Measurements from ENCODE around the gene SLC6A18. TPM values are rescaled to one million over a fixed set of nuclear protein-coding genes. Genes with fewer than 3 reads are reported as not detected.
"Not testable (repeated sequence)": the region's sequence is repeated elsewhere in the genome, so short reads cannot be mapped to it uniquely, and the experiment has no call there.

SLC6A18 gene
- total RNA-seq, 1 experiment from 2014 or later: not detected

DNA sequence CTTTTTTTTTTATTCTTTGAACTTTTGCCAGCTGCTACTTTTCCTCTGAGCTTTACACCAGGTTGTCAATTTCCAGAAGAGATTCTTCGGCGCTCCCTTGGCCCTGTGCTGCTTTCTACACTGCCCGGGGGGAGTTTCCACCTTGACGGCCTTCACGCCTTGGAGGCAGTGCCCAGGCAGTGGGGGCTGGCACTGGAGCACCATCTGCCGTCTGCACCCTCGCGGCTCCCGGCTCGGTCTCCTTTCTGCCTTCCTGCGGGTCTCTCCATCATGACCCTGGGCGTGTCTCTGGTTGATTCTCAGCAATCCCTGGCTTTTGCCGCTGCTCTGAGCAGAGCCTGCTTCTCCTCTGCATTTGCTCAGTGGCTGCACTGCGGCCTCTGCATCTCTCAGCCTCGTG is 2.9 kb downstream of the SLC6A18 start:
- in situ Hi-C loops (cut with HindIII; ENCODE audit: low pct_unique_long_range_greater_than_20kb, low sequenced_read_pairs) (no loop called here), intact Hi-C loops (cut with micrococcal nuclease; ENCODE audit: unreplicated experiment) (no loop called here)
- no peak overlapping the region for H3K4me3 ChIP-seq (ENCODE audit: low read depth in 2 of 2, low read length in 2 of 2)
- H3K4me1 ChIP-seq (ENCODE audit: control insufficient read depth, insufficient read depth, low read length): peaks cover 4% of the 10 kb centered on the region
- BruUV-seq (replicated peaks): no TSS peak
- CTCF ChIA-PET: no interaction called here
- no peak for ATAC-seq
- no peaks in the 10 kb centered on the region for H3K27me3 ChIP-seq (ENCODE audit: control insufficient read depth, insufficient read depth, low read length)
- H3K36me3 ChIP-seq (ENCODE audit: control insufficient read depth, insufficient read depth, low read length): no peaks in the 10 kb centered on the region
- POLR2A ChIA-PET: no interaction called here
- H3K27ac ChIP-seq (ENCODE audit: low read length): no peak overlapping the region
- TF ChIP-seq, protein P1, sequence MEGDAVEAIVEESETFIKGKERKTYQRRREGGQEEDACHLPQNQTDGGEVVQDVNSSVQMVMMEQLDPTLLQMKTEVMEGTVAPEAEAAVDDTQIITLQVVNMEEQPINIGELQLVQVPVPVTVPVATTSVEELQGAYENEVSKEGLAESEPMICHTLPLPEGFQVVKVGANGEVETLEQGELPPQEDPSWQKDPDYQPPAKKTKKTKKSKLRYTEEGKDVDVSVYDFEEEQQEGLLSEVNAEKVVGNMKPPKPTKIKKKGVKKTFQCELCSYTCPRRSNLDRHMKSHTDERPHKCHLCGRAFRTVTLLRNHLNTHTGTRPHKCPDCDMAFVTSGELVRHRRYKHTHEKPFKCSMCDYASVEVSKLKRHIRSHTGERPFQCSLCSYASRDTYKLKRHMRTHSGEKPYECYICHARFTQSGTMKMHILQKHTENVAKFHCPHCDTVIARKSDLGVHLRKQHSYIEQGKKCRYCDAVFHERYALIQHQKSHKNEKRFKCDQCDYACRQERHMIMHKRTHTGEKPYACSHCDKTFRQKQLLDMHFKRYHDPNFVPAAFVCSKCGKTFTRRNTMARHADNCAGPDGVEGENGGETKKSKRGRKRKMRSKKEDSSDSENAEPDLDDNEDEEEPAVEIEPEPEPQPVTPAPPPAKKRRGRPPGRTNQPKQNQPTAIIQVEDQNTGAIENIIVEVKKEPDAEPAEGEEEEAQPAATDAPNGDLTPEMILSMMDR (IDR thresholded peaks at IDR 0.05): no peak
- TF ChIP-seq SIN3A (IDR thresholded peaks at IDR 0.05; ENCODE audit: borderline replicate concordance, insufficient read depth, low read depth, low read length) (no peak), TCF7L2 (IDR thresholded peaks at IDR 0.05; ENCODE audit: low read depth, low read length) (no peak), POLR2AphosphoS5 (IDR thresholded peaks at IDR 0.05; ENCODE audit: low read depth, low read length) (no peak)
- TF ChIP-seq, protein P2, sequence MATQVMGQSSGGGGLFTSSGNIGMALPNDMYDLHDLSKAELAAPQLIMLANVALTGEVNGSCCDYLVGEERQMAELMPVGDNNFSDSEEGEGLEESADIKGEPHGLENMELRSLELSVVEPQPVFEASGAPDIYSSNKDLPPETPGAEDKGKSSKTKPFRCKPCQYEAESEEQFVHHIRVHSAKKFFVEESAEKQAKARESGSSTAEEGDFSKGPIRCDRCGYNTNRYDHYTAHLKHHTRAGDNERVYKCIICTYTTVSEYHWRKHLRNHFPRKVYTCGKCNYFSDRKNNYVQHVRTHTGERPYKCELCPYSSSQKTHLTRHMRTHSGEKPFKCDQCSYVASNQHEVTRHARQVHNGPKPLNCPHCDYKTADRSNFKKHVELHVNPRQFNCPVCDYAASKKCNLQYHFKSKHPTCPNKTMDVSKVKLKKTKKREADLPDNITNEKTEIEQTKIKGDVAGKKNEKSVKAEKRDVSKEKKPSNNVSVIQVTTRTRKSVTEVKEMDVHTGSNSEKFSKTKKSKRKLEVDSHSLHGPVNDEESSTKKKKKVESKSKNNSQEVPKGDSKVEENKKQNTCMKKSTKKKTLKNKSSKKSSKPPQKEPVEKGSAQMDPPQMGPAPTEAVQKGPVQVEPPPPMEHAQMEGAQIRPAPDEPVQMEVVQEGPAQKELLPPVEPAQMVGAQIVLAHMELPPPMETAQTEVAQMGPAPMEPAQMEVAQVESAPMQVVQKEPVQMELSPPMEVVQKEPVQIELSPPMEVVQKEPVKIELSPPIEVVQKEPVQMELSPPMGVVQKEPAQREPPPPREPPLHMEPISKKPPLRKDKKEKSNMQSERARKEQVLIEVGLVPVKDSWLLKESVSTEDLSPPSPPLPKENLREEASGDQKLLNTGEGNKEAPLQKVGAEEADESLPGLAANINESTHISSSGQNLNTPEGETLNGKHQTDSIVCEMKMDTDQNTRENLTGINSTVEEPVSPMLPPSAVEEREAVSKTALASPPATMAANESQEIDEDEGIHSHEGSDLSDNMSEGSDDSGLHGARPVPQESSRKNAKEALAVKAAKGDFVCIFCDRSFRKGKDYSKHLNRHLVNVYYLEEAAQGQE (IDR thresholded peaks at IDR 0.05; ENCODE audit: insufficient read depth in 1 of 2, low read depth in 2 of 2, low read length in 1 of 2): no peak
- no peak for DNase-seq (ENCODE audit: low read depth, low spot score)
- no peaks in the 10 kb centered on the region for H3K9me3 ChIP-seq (ENCODE audit: control insufficient read depth, insufficient read depth, low read depth, low read length)

DNA sequence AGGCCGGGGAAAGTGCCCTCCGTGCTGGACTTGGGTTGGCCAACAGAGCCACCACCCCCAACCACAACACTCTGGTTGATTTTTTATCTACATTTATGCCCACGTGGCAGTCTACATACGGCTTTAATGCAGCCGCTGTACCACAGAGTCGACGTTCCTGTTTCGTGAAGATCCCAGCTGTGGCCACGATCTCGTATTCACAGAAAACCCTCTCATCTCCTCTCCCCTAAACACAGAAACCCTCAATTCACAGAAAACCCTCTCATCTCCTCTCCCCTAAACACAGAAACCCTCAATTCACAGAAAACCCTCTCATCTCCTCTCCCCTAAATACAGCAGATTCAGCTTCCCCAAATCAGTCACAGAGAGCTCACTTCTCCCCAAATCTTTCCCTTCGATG is 3.8 kb downstream of the SLC6A18 start:
- DNase-seq (ENCODE audit: low read depth, low spot score); intact Hi-C loops (cut with micrococcal nuclease; ENCODE audit: unreplicated experiment); H3K27me3 ChIP-seq (ENCODE audit: control insufficient read depth, insufficient read depth, low read length); H3K4me1 ChIP-seq (ENCODE audit: control insufficient read depth, insufficient read depth, low read length); H3K4me3 ChIP-seq (ENCODE audit: low read depth in 2 of 2, low read length in 2 of 2); H3K27ac ChIP-seq (ENCODE audit: low read length); in situ Hi-C loops (cut with HindIII; ENCODE audit: low pct_unique_long_range_greater_than_20kb, low sequenced_read_pairs); H3K9me3 ChIP-seq (ENCODE audit: control insufficient read depth, insufficient read depth, low read depth, low read length); BruUV-seq (replicated peaks); POLR2A ChIA-PET; H3K36me3 ChIP-seq (ENCODE audit: control insufficient read depth, insufficient read depth, low read length); ATAC-seq: not testable (repeated sequence)
- CTCF ChIA-PET: interaction anchor here (0.7 kb wide), 1 partner anchor 23 kb away, joined by 4 read pairs; no protein-coding TSS in a partner anchor

DNA sequence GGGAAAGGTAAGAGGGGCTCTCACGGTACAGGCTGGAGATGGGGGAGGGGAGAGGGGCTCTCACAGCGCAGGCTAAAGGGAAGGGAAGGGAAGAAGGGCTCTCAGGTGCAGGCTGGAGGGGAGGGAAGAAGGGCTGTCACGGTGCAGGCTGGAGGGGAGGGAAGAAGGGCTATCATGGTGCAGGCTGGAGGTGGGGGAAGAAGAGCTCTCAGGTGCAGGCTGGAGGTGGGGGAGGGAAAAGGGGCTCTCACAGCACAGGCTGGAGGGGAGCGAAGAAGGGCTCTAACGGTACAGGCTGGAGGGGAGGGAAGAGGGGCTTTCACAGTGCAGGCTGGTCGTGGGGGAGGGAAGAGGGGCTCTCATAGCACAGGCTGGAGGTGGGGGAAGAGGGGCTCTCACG is 4.6 kb downstream of the SLC6A18 start:
- no peak overlapping the region for H3K4me3 ChIP-seq (ENCODE audit: low read depth in 2 of 2, low read length in 2 of 2)
- no peaks in the 10 kb centered on the region for H3K36me3 ChIP-seq (ENCODE audit: control insufficient read depth, insufficient read depth, low read length)
- ATAC-seq (no peak), DNase-seq (ENCODE audit: low read depth, low spot score) (no peak)
- intact Hi-C loops (cut with micrococcal nuclease; ENCODE audit: unreplicated experiment): no loop called here
- TF ChIP-seq SIN3A (IDR thresholded peaks at IDR 0.05; ENCODE audit: borderline replicate concordance, insufficient read depth, low read depth, low read length) (no peak), TCF7L2 (IDR thresholded peaks at IDR 0.05; ENCODE audit: low read depth, low read length) (no peak), POLR2AphosphoS5 (IDR thresholded peaks at IDR 0.05; ENCODE audit: low read depth, low read length) (no peak)
- TF ChIP-seq, protein P2 (IDR thresholded peaks at IDR 0.05; ENCODE audit: insufficient read depth in 1 of 2, low read depth in 2 of 2, low read length in 1 of 2): no peak
- TF ChIP-seq, protein P1 (IDR thresholded peaks at IDR 0.05): no peak
- no peaks in the 10 kb centered on the region for H3K27me3 ChIP-seq (ENCODE audit: control insufficient read depth, insufficient read depth, low read length)
- no TSS peak for BruUV-seq (replicated peaks)
- H3K4me1 ChIP-seq (ENCODE audit: control insufficient read depth, insufficient read depth, low read length): peaks cover 4% of the 10 kb centered on the region
- H3K9me3 ChIP-seq (ENCODE audit: control insufficient read depth, insufficient read depth, low read depth, low read length): no peaks in the 10 kb centered on the region
- ChIA-PET POLR2A (no interaction called here), CTCF (interaction anchor here (0.7 kb wide), 1 partner anchor 24 kb away, joined by 4 read pairs; no protein-coding TSS in a partner anchor)
- H3K27ac ChIP-seq (ENCODE audit: low read length): no peak overlapping the region
- in situ Hi-C loops (cut with HindIII; ENCODE audit: low pct_unique_long_range_greater_than_20kb, low sequenced_read_pairs): no loop called here

Measured in Panc1 (cell line).